ENCODE measurements around the gene COL1A2. TPM values are rescaled to one million over a fixed set of nuclear protein-coding genes. Genes with fewer than 3 reads are reported as not detected.
A peak's percentile ranks its signal among the peaks of the same experiment; 100 is the strongest.

The COL1A2 gene
- total and polyA plus RNA-seq, 5 donors = 115 to 259 (median 168) TPM

DNA sequence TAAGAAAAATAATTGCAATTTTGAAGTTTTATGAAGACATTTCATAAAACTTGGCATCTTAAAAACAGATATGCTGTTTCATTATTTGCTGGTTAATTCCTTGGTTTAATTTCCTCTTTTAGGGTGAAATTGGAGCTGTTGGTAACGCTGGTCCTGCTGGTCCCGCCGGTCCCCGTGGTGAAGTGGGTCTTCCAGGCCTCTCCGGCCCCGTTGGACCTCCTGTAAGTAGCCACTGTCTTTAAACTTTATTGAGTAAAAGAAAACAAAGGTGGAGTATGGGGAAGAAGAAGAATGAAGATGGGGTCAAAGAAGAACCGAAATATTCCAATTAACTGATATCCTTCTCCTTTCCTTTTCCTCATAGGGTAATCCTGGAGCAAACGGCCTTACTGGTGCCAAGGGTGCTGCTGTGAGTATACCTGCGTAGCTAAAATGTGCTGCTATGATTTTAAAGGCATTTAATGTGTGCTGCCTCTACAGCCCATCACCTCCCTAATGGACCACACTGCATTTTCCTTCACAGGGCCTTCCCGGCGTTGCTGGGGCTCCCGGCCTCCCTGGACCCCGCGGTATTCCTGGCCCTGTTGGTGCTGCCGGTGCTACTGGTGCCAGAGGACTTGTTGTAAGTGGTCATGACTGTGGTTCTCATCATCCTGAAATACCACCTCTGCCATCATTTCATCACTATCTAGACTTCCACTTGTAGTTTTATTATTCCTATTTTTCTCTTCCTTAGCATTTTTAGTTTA lies 14.7 kb downstream of the COL1A2 start:
- no peak overlapping the region for H3K27ac ChIP-seq (ENCODE audit: low read length)
- no peak overlapping the region for H3K4me3 ChIP-seq (ENCODE audit: low read length)
- intact Hi-C loops (cut with DNase I) = no loop called here
- ATAC-seq (no peak), DNase-seq (peak in 1 of 3 donors; percentile 40)
- WGBS = 74% methylated on average over 15 of the region's 15 CpGs
- no peaks in the 10 kb centered on the region for H3K27me3 ChIP-seq (ENCODE audit: control insufficient read depth, insufficient read depth)
- no peaks in the 10 kb centered on the region for H3K9me3 ChIP-seq (ENCODE audit: control insufficient read depth, low read length)
- no peaks in the 10 kb centered on the region for H3K4me1 ChIP-seq (ENCODE audit: control insufficient read depth, insufficient read depth, low read length)

DNA sequence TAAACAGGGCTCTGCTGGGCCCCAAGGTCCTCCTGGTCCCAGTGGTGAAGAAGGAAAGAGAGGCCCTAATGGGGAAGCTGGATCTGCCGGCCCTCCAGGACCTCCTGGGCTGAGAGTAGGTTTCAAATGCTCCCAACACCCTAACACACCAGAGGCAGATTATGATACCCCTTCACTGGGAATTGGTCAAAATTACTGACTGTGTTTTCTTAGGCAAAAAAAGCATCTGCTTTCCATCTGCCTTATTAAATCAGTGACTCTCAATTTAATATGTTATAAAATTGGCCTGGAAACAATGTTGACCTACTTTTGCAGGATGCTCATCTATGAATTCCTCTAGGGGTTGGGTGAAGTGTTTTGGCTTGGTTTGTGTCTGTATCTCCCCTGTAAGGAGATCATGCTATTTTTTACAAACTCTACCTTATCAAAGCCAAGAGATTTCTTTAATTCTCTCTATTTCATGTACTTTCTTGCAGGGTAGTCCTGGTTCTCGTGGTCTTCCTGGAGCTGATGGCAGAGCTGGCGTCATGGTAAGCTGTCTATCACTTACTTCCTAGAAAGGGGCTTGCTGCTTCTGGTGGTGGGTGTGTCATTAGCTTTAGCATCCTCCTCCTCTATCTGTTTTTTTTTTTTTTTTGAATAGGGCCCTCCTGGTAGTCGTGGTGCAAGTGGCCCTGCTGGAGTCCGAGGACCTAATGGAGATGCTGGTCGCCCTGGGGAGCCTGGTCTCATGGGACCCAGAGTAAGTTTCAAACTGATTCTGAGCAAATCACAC lies 15.9 kb downstream of the COL1A2 start:
- DNase-seq = no peak
- Histone ChIP-seq H3K27ac (ENCODE audit: low read length) (peak overlapping the region; percentile 19), H3K4me1 (ENCODE audit: control insufficient read depth, insufficient read depth, low read length) (no peaks in the 10 kb centered on the region)

GRCh38 chr7:94411188-94411466 lies 16.4 kb downstream of the COL1A2 start:
- Histone ChIP-seq H3K27me3 (ENCODE audit: control insufficient read depth, insufficient read depth) (no peaks in the 10 kb centered on the region), H3K4me1 (ENCODE audit: control insufficient read depth, insufficient read depth, low read length) (no peaks in the 10 kb centered on the region), H3K9me3 (ENCODE audit: control insufficient read depth, low read length) (no peaks in the 10 kb centered on the region), H3K4me3 (ENCODE audit: low read length) (no peak overlapping the region), H3K27ac (ENCODE audit: low read length) (no peak overlapping the region)
- ATAC-seq (no peak), DNase-seq (no peak)
- intact Hi-C loops (cut with DNase I) = no loop called here

More for the DNA sequence above, 15.9 kb downstream of the COL1A2 start:
- no peaks in the 10 kb centered on the region for H3K9me3 ChIP-seq (ENCODE audit: control insufficient read depth, low read length)
- ATAC-seq = no peak
- H3K27me3 ChIP-seq (ENCODE audit: control insufficient read depth, insufficient read depth) = no peaks in the 10 kb centered on the region
- intact Hi-C loops (cut with DNase I) = no loop called here
- no peak overlapping the region for H3K4me3 ChIP-seq (ENCODE audit: low read length)
- WGBS = 59% methylated on average over 6 of the region's 6 CpGs

- Histone ChIP-seq H3K4me1 (ENCODE audit: control insufficient read depth, insufficient read depth, low read length) (no peaks in the 10 kb centered on the region), H3K27me3 (ENCODE audit: control insufficient read depth, insufficient read depth) (no peaks in the 10 kb centered on the region), H3K27ac (ENCODE audit: low read length) (no peak overlapping the region), H3K9me3 (ENCODE audit: control insufficient read depth, low read length) (no peaks in the 10 kb centered on the region), H3K4me3 (ENCODE audit: low read length) (no peak overlapping the region)
- intact Hi-C loops (cut with DNase I) = no loop called here
- ATAC-seq = no peak
- no peak for DNase-seq
- 36% methylated on average over 3 of the region's 3 CpGs for WGBS
Measured at GRCh38 chr7:94412762-94413322, 18.1 kb downstream of the COL1A2 start.

DNA sequence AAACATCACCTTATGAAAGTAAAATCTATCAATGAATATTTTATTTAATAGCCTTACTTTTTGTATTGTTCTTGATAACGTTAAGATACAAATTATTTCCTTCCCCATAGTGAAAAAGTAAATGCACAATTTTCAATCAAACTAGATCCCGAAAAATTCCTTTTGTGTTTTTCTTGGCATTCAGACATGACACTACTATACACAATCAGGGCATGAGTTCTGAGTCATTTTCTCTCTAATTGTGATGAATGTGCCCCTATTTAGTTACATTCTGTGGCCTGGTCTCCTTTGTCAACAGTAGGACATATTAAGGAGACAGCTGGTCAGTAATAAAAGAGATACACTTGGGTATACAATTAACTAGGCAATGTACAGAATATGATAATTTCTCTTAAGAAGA lies 19.8 kb downstream of the COL1A2 start:
- no peaks in the 10 kb centered on the region for H3K9me3 ChIP-seq (ENCODE audit: control insufficient read depth, low read length)
- no peak for ATAC-seq
- no peak for DNase-seq
- no peaks in the 10 kb centered on the region for H3K27me3 ChIP-seq (ENCODE audit: control insufficient read depth, insufficient read depth)
- no peak overlapping the region for H3K4me3 ChIP-seq (ENCODE audit: low read length)
- intact Hi-C loops (cut with DNase I) = no loop called here
- WGBS = 37% methylated on average over 2 of the region's 2 CpGs
- no peak overlapping the region for H3K27ac ChIP-seq (ENCODE audit: low read length)
- H3K4me1 ChIP-seq (ENCODE audit: control insufficient read depth, insufficient read depth, low read length) = no peaks in the 10 kb centered on the region

DNA sequence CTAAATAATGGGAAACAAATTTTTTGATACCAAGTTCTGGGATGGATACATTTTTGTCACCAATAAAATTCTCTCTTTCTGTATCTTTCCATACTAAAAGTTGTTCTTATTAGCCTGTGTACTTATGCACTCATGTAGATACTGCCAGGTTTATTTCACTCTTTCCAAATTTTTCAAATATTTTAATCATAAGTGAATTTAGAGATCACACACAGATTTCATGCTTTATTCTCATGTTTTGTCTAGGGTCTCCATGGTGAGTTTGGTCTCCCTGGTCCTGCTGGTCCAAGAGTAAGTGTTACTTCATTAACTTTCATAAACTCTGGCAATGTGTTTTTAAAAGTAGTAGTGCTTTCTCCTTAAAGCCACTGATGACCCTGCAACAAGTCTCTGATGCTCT lies 20.3 kb downstream of the COL1A2 start:
- Histone ChIP-seq H3K27me3 (ENCODE audit: control insufficient read depth, insufficient read depth) (no peaks in the 10 kb centered on the region), H3K9me3 (ENCODE audit: control insufficient read depth, low read length) (no peaks in the 10 kb centered on the region), H3K4me1 (ENCODE audit: control insufficient read depth, insufficient read depth, low read length) (no peaks in the 10 kb centered on the region), H3K4me3 (ENCODE audit: low read length) (no peak overlapping the region), H3K27ac (ENCODE audit: low read length) (no peak overlapping the region)
- ATAC-seq = no peak
- no peak for DNase-seq
- intact Hi-C loops (cut with DNase I) = no loop called here

- H3K9me3 ChIP-seq (ENCODE audit: control insufficient read depth, low read length) = no peaks in the 10 kb centered on the region
- 67% methylated on average over 1 of the region's 1 CpG for WGBS
- intact Hi-C loops (cut with DNase I) = no loop called here
- no peak overlapping the region for H3K27ac ChIP-seq (ENCODE audit: low read length)
- no peaks in the 10 kb centered on the region for H3K27me3 ChIP-seq (ENCODE audit: control insufficient read depth, insufficient read depth)
- H3K4me3 ChIP-seq (ENCODE audit: low read length) = no peak overlapping the region
- H3K4me1 ChIP-seq (ENCODE audit: control insufficient read depth, insufficient read depth, low read length) = no peaks in the 10 kb centered on the region
- DNase-seq = no peak
- no peak for ATAC-seq
Measured at GRCh38 chr7:94417306-94417705, 22.6 kb downstream of the COL1A2 start.

GRCh38 chr7:94417901-94418300 lies 23.2 kb downstream of the COL1A2 start:
- 77% methylated on average over 3 of the region's 3 CpGs for WGBS
- DNase-seq (no peak), ATAC-seq (no peak)
- H3K27me3 ChIP-seq (ENCODE audit: control insufficient read depth, insufficient read depth) = no peaks in the 10 kb centered on the region
- no peaks in the 10 kb centered on the region for H3K4me1 ChIP-seq (ENCODE audit: control insufficient read depth, insufficient read depth, low read length)
- no peaks in the 10 kb centered on the region for H3K9me3 ChIP-seq (ENCODE audit: control insufficient read depth, low read length)
- H3K4me3 ChIP-seq (ENCODE audit: low read length) = no peak overlapping the region
- intact Hi-C loops (cut with DNase I) = no loop called here
- H3K27ac ChIP-seq (ENCODE audit: low read length) = no peak overlapping the region

- no peak for ATAC-seq
- Histone ChIP-seq H3K27ac (ENCODE audit: low read length) (no peak overlapping the region), H3K4me1 (ENCODE audit: control insufficient read depth, insufficient read depth, low read length) (no peaks in the 10 kb centered on the region), H3K4me3 (ENCODE audit: low read length) (no peak overlapping the region), H3K9me3 (ENCODE audit: control insufficient read depth, low read length) (no peaks in the 10 kb centered on the region), H3K27me3 (ENCODE audit: control insufficient read depth, insufficient read depth) (no peaks in the 10 kb centered on the region)
- DNase-seq = no peak
- intact Hi-C loops (cut with DNase I) = no loop called here
- 61% methylated on average over 5 of the region's 5 CpGs for WGBS
Measured at GRCh38 chr7:94418851-94419250, 24.2 kb downstream of the COL1A2 start.

DNA sequence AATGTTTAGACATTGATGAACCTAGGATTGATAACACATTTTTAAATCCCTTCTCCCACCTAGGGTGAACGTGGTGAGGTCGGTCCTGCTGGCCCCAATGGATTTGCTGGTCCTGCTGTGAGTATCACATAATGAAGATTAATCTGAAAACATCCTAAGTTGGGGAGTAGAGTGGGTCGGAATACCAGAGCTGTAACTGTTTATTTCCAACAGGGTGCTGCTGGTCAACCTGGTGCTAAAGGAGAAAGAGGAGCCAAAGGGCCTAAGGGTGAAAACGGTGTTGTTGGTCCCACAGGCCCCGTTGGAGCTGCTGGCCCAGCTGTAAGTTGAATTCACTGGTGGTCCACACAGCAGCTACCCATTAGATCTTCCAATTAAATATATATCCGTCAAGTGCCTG lies 25.6 kb downstream of the COL1A2 start:
- 65% methylated on average over 6 of the region's 6 CpGs for WGBS
- intact Hi-C loops (cut with DNase I) = no loop called here
- ATAC-seq (no peak), DNase-seq (no peak)
- no peak overlapping the region for H3K27ac ChIP-seq (ENCODE audit: low read length)
- no peaks in the 10 kb centered on the region for H3K4me1 ChIP-seq (ENCODE audit: control insufficient read depth, insufficient read depth, low read length)
- H3K27me3 ChIP-seq (ENCODE audit: control insufficient read depth, insufficient read depth) = no peaks in the 10 kb centered on the region
- H3K4me3 ChIP-seq (ENCODE audit: low read length) = no peak overlapping the region
- no peaks in the 10 kb centered on the region for H3K9me3 ChIP-seq (ENCODE audit: control insufficient read depth, low read length)

GRCh38 chr7:94421681-94422080 lies 27.0 kb downstream of the COL1A2 start:
- H3K4me1 ChIP-seq (ENCODE audit: control insufficient read depth, insufficient read depth, low read length) = no peaks in the 10 kb centered on the region
- WGBS = 61% methylated on average over 3 of the region's 3 CpGs
- no peak overlapping the region for H3K27ac ChIP-seq (ENCODE audit: low read length)
- no peaks in the 10 kb centered on the region for H3K27me3 ChIP-seq (ENCODE audit: control insufficient read depth, insufficient read depth)
- ATAC-seq (no peak), DNase-seq (no peak)
- no peaks in the 10 kb centered on the region for H3K9me3 ChIP-seq (ENCODE audit: control insufficient read depth, low read length)
- intact Hi-C loops (cut with DNase I) = no loop called here
- H3K4me3 ChIP-seq (ENCODE audit: low read length) = no peak overlapping the region

All from right cardiac atrium (tissue), 5 donors.